HEK293T (cell line): Measurements from ENCODE around the gene CA10.

Experiments
- ARNT ChIP-seq: fragments of 450-650 bp; IDR thresholded peaks from 2 replicates; pipeline ENCODE4 v1.6.1; 2017; ENCODE audit warnings: mild to moderate bottlenecking
- BHLHE40 ChIP-seq: fragments of 450-650 bp; IDR thresholded peaks from 2 replicates; pipeline ENCODE4 v1.6.1; 2016; ENCODE audit warnings: mild to moderate bottlenecking, moderate library complexity, borderline replicate concordance
- CTBP1 ChIP-seq: fragments of 450-650 bp; IDR thresholded peaks from 2 replicates; pipeline ENCODE4 v1.6.1; 2016; ENCODE audit warnings: borderline replicate concordance
- ELF4 ChIP-seq: fragments of 450-650 bp; IDR thresholded peaks from 2 replicates; pipeline ENCODE4 v1.6.1; 2017; ENCODE audit warnings: antibody characterized with exemption
- FOXK2 ChIP-seq: fragments of 450-650 bp; IDR thresholded peaks from 2 replicates; pipeline ENCODE4 v1.6.1; 2016; ENCODE audit warnings: mild to moderate bottlenecking
- FOXM1 ChIP-seq: fragments of 450-650 bp; IDR thresholded peaks from 2 replicates; pipeline ENCODE4 v1.6.1; 2017; ENCODE audit warnings: mild to moderate bottlenecking, borderline replicate concordance
- HDGF ChIP-seq: fragments of 450-650 bp; IDR thresholded peaks from 2 replicates; pipeline ENCODE4 v1.6.1; 2017; ENCODE audit warnings: antibody characterized with exemption, borderline replicate concordance
- L3MBTL2 ChIP-seq: fragments of 450-650 bp; conservative IDR thresholded peaks from 2 replicates; pipeline ENCODE4 v1.6.1; 2016; ENCODE audit warnings: mild to moderate bottlenecking
- NFRKB ChIP-seq: fragments of 450-650 bp; IDR thresholded peaks from 2 replicates; pipeline ENCODE4 v1.6.1; 2016; ENCODE audit warnings: mild to moderate bottlenecking, moderate library complexity
- SP1 ChIP-seq: fragments of 450-650 bp; IDR thresholded peaks from 2 replicates; pipeline ENCODE4 v1.6.1; 2017
- SUZ12 ChIP-seq: fragments of 450-650 bp; IDR thresholded peaks from 2 replicates; pipeline ENCODE4 v1.6.1; 2016; ENCODE audit warnings: mild to moderate bottlenecking
- ZNF384 ChIP-seq: fragments of 450-650 bp; IDR thresholded peaks from 2 replicates; pipeline ENCODE4 v1.6.1; 2016

DNA sequence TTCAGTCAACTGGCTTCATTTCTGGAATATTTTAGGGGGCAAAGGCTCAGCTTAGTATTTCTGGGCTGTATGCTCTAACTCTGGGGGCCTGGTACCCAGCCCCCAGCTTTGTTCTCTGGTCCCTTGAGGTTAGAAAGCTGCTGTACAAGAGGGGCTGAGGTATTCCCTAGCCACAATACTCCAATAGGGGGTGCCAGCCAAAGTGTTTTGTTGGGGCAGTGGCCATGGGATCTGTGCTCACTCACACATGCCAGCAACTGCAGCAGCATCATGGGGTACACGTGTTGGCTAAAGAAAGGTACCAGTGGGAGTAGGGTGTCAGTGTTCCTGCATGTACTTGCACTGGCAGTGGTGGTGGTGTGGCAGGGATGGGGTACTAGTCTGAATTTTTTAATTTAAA, 257.3 kb downstream of the CA10 start:
- TF ChIP-seq ARNT (no peak), HDGF (no peak), ELF4 (no peak), ZNF384 (no peak), SP1 (no peak), L3MBTL2 (no peak), FOXM1 (no peak), NFRKB (no peak), BHLHE40 (no peak), CTBP1 (no peak), FOXK2 (no peak), SUZ12 (no peak)
